K562 (cell line): ENCODE data around the gene GNAT1. TPM values are rescaled to one million over a fixed set of nuclear protein-coding genes. Genes with fewer than 3 reads are reported as not detected.

ENCODE experiments used
- CEBPG ChIP-seq, 3 experiments: fragments of 200-800 bp in 1 of 3; sonication (Bioruptor generic) in 1 of 3; sonication (generic) in 1 of 3; formaldehyde crosslinking in 1 of 3; IDR thresholded peaks in 2 of 3; conservative IDR thresholded peaks in 1 of 3; 2 replicates each; pipeline versions ENCODE4 v1.6.1 to v1.8.0; 2016 to 2022; ENCODE audit warnings: missing compliant biosample characterization in 2 of 3, missing genetic modification characterization in 2 of 3, mild to moderate bottlenecking in 1 of 3, missing genetic modification reagents in 1 of 3
- CTCF ChIP-seq, 3 experiments: IDR thresholded peaks in 2 of 3; conservative IDR thresholded peaks in 1 of 3; 2 replicates each; pipeline ENCODE4 v1.5.1; 2011 to 2012; ENCODE audit warnings: low read length in 3 of 3, mild to moderate bottlenecking in 3 of 3, control low read depth in 2 of 3, improper control_type of control experiment in 1 of 3, inconsistent platforms in 1 of 3, low read depth in 1 of 3, mixed read lengths in 1 of 3, moderate library complexity in 1 of 3; ENCODE audit not compliant: insufficient read depth in 2 of 3
- E2F3 ChIP-seq: fragments of 250-450 bp; sonication (Bioruptor Pico); IDR thresholded peaks from 2 replicates; pipeline ENCODE4 v1.4.0; 2020; ENCODE audit warnings: mild to moderate bottlenecking
- E2F4 ChIP-seq: sonication (generic); formaldehyde crosslinking; IDR thresholded peaks from 2 replicates; pipeline ENCODE4 v1.8.0; 2022; ENCODE audit warnings: mild to moderate bottlenecking, low read depth, missing genetic modification reagents
- GTF2A2 ChIP-seq: IDR thresholded peaks from 2 replicates; pipeline ENCODE4 v1.6.1; 2016; ENCODE audit warnings: mild to moderate bottlenecking, missing genetic modification characterization, missing compliant biosample characterization
- HCFC1 ChIP-seq: IDR thresholded peaks from 2 replicates; pipeline ENCODE4 v1.6.1; 2012; ENCODE audit warnings: low read depth, low read length, improper control_type of control experiment
- HDAC1 ChIP-seq, 2 experiments: fragments of 450-650 bp; IDR thresholded peaks; 2 replicates each; pipeline ENCODE4 v1.6.1; 2016 to 2017; ENCODE audit warnings: inconsistent platforms in 1 of 2, mild to moderate bottlenecking in 1 of 2, moderate library complexity in 1 of 2
- HDAC6 ChIP-seq: IDR thresholded peaks from 2 replicates; pipeline ENCODE4 v1.6.1; 2012; ENCODE audit warnings: low read depth, mild to moderate bottlenecking, control low read depth, inconsistent platforms, low read length, moderate library complexity
- HINFP ChIP-seq: fragments of 450-650 bp; conservative IDR thresholded peaks from 2 replicates; pipeline ENCODE4 v1.6.1; 2016; ENCODE audit warnings: missing genetic modification characterization, low read depth, mild to moderate bottlenecking, control low read depth, missing compliant biosample characterization
- HLTF ChIP-seq: fragments of 450-650 bp; IDR thresholded peaks from 2 replicates; pipeline ENCODE4 v1.6.1; 2016
- HMG20A ChIP-seq: fragments of 450-650 bp; formaldehyde crosslinking; conservative IDR thresholded peaks from 2 replicates; pipeline ENCODE4 v1.4.0; 2020; ENCODE audit warnings: mild to moderate bottlenecking, mixed read lengths
- JUNB ChIP-seq: fragments of 450-650 bp; formaldehyde crosslinking; conservative IDR thresholded peaks from 2 replicates; pipeline ENCODE4 v1.4.0; 2020; ENCODE audit warnings: mild to moderate bottlenecking
- KDM1A ChIP-seq, 2 experiments: fragments of 450-650 bp; IDR thresholded peaks; 2 replicates each; pipeline ENCODE4 v1.6.1; 2016; ENCODE audit warnings: mild to moderate bottlenecking in 2 of 2
- MED1 ChIP-seq: sonication (generic); formaldehyde crosslinking; IDR thresholded peaks from 2 replicates; pipeline ENCODE4 v1.8.1; 2023; ENCODE audit warnings: missing genetic modification reagents, borderline replicate concordance
- MEIS2 ChIP-seq: fragments of 450-650 bp; IDR thresholded peaks from 2 replicates; pipeline ENCODE4 v1.6.1; 2014; ENCODE audit warnings: mild to moderate bottlenecking; ENCODE audit not compliant: partially characterized antibody
- MTA2 ChIP-seq: fragments of 450-650 bp; IDR thresholded peaks from 2 replicates; pipeline ENCODE4 v1.6.1; 2016; ENCODE audit warnings: low read depth
- MYC ChIP-seq, 2 experiments: fragments of 250-450 bp in 1 of 2; sonication (Bioruptor Pico) in 1 of 2; IDR thresholded peaks; 2 replicates each; pipeline versions ENCODE4 v1.5.1 to v1.6.1; 2012 to 2021; ENCODE audit warnings: low read depth in 2 of 2, borderline replicate concordance in 1 of 2, improper control_type of control experiment in 1 of 2, low read length in 1 of 2, mild to moderate bottlenecking in 1 of 2, moderate library complexity in 1 of 2
- NCOR1 ChIP-seq: fragments of 450-650 bp; IDR thresholded peaks from 2 replicates; pipeline ENCODE4 v1.6.1; 2016; ENCODE audit warnings: mild to moderate bottlenecking, moderate library complexity
- OTX1 ChIP-seq: fragments of 450-650 bp; formaldehyde crosslinking; IDR thresholded peaks from 2 replicates; pipeline ENCODE4 v1.4.0; 2022; ENCODE audit warnings: mild to moderate bottlenecking
- PHF8 ChIP-seq: fragments of 200-600 bp; sonication (generic); IDR thresholded peaks from 2 replicates; pipeline ENCODE4 v1.6.1; 2012; ENCODE audit warnings: mixed run types, mild to moderate bottlenecking, inconsistent platforms, low read length, moderate library complexity, borderline replicate concordance
- SETDB1 ChIP-seq: IDR thresholded peaks from one replicate; pipeline ENCODE4 v1.6.1; 2012; ENCODE audit warnings: low read length, control low read depth, inconsistent platforms
- SMARCA5 ChIP-seq: fragments of 450-650 bp; IDR thresholded peaks from 2 replicates; pipeline ENCODE4 v1.6.1; 2016
- SUPT5H ChIP-seq: fragments of 450-650 bp; IDR thresholded peaks from 2 replicates; pipeline ENCODE4 v1.6.1; 2016
- TCF7 ChIP-seq: sonication (generic); IDR thresholded peaks from 2 replicates; pipeline ENCODE4 v1.6.1; 2016; ENCODE audit warnings: antibody characterized with exemption, borderline replicate concordance
- ZFPM2 ChIP-seq: fragments of 250-450 bp; sonication (Bioruptor Pico); IDR thresholded peaks from 2 replicates; pipeline ENCODE4 v1.5.1; 2022; ENCODE audit warnings: mild to moderate bottlenecking
- ZNF175 ChIP-seq: fragments of 200-800 bp; sonication (Bioruptor generic); IDR thresholded peaks from 2 replicates; pipeline ENCODE4 v1.6.1; 2016; ENCODE audit warnings: low read depth, mild to moderate bottlenecking, missing genetic modification characterization, missing compliant biosample characterization
- polyA plus RNA-seq, 8 experiments: library from polyadenylated mRNA; depleted of rRNA in 4 of 8; stranded (reverse) in 5 of 8; unstranded in 3 of 8; fragments of >200 nt; fragmentation: Nextera tagmentation in 2 of 8; fragmentation: Illumina TruSeq in 1 of 8; extraction: Ambion mirVana in 2 of 8; extraction: Trizol in 1 of 8; gene quantifications; 2 replicates each; pipeline versions ENCODE4 v1.2.1 to v1.2.3, GENCODE V29; 2011 to 2014; ENCODE audit warnings: inconsistent platforms in 1 of 8, missing spikeins in 1 of 8
- total RNA-seq, 7 experiments: library from RNA; depleted of rRNA in 6 of 7; stranded (reverse); fragments of >200 nt in 6 of 7; fragmentation: Illumina TruSeq in 2 of 7; extraction: Trizol in 2 of 7; gene quantifications; 2 replicates each; pipeline versions ENCODE4 v1.2.1 to v1.2.3, GENCODE V29; 2011 to 2021; ENCODE audit warnings: low replicate concordance in 1 of 7

The GNAT1 gene
- total and polyA plus RNA-seq, 9 of the 15 experiments (the other 6 are each of a cell fraction or from before 2014, with no cell fraction given), result not detected

GRCh38 chr3:50245831-50246516 lies 54.6 kb downstream of the GNAT1 start (continued):
- no peak for TF ChIP-seq TCF7
- TF ChIP-seq ZFPM2, result no peak
- TF ChIP-seq MYC (IDR thresholded peaks at IDR 0.05; ENCODE audit: low read depth, low read length), result no peak; the same call in 1 of the 2 replicates
- TF ChIP-seq MYC (CRISPR knock-in tag; IDR thresholded peaks at IDR 0.05; ENCODE audit: borderline replicate concordance, low read depth), result no peak
- no peak for TF ChIP-seq ZNF175 (CRISPR knock-in tag)
- no peak for TF ChIP-seq E2F4
- no peak for TF ChIP-seq CEBPG (CRISPR knock-in tag; IDR thresholded peaks at IDR 0.05)
- TF ChIP-seq CEBPG (tag; conservative IDR thresholded peaks at IDR 0.05 in 1 of 2, IDR thresholded peaks at IDR 0.05 in 1 of 2), result no peak
- no peak for TF ChIP-seq HMG20A (CRISPR knock-in tag)
- TF ChIP-seq JUNB (CRISPR knock-in tag), result no peak
- TF ChIP-seq OTX1 (CRISPR knock-in tag), result no peak
- TF ChIP-seq HDAC1 (IDR thresholded peaks at IDR 0.05), result no peak
- no peak for TF ChIP-seq MED1 (CRISPR knock-in tag)
- TF ChIP-seq KDM1A (IDR thresholded peaks at IDR 0.05), result no peak
- TF ChIP-seq HINFP (tag), result no peak
- TF ChIP-seq HLTF, result no peak
- no peak for TF ChIP-seq GTF2A2 (tag)
- TF ChIP-seq HCFC1, result peak; percentile 40; the same call in 1 of the 2 replicates
- TF ChIP-seq E2F3 (CRISPR knock-in tag), result no peak
- no peak for TF ChIP-seq MEIS2
- TF ChIP-seq CTCF (IDR thresholded peaks at IDR 0.05 in 2 of 3, conservative IDR thresholded peaks at IDR 0.05 in 1 of 3; ENCODE audit: insufficient read depth in 2 of 3, low read depth in 1 of 3, low read length in 3 of 3), result peak; percentile 85 to 93 (median 91)
- no peak for TF ChIP-seq SUPT5H
- TF ChIP-seq SMARCA5, result no peak
- no peak for TF ChIP-seq HDAC6
- TF ChIP-seq SETDB1, result no peak
- peak; percentile 24; the same call in 1 of the 2 replicates for TF ChIP-seq PHF8
- TF ChIP-seq NCOR1, result no peak
- TF ChIP-seq MTA2, result no peak
